IPS-18a (cell line): Measurements from ENCODE around the gene TSEN54.

Source experiments
- H3K27ac ChIP-seq: one replicate; pipeline ENCODE4 v1.5.1; 2013; ENCODE audit warnings: low read length
- H3K27me3 ChIP-seq: one replicate; pipeline ENCODE4 v1.6.1; 2013; ENCODE audit warnings: mild to moderate bottlenecking, low read length; ENCODE audit not compliant: control insufficient read depth, insufficient read depth
- H3K36me3 ChIP-seq: one replicate; pipeline ENCODE4 v1.6.1; 2013; ENCODE audit warnings: low read depth, low read length; ENCODE audit not compliant: control insufficient read depth
- H3K4me1 ChIP-seq: one replicate; pipeline ENCODE4 v1.6.1; 2013; ENCODE audit warnings: low read depth, low read length; ENCODE audit not compliant: control insufficient read depth
- H3K4me3 ChIP-seq: one replicate; pipeline ENCODE4 v1.5.1; 2013; ENCODE audit warnings: low read length
- H3K9ac ChIP-seq: one replicate; pipeline ENCODE4 v1.6.1; 2013; ENCODE audit warnings: mild to moderate bottlenecking, low read length, moderate library complexity
- H3K9me3 ChIP-seq: one replicate; pipeline ENCODE4 v1.6.1; 2013; ENCODE audit warnings: low read depth, low read length; ENCODE audit not compliant: control insufficient read depth

The TSEN54 gene

GRCh38 chr17:75565066-75565465, 48.7 kb downstream of the TSEN54 start:
- Histone ChIP-seq H3K4me3 (no peak overlapping the region), H3K9ac (no peak overlapping the region), H3K9me3 (no peaks in the 10 kb centered on the region), H3K27ac (no peak overlapping the region), H3K4me1 (no peaks in the 10 kb centered on the region), H3K27me3 (no peaks in the 10 kb centered on the region), H3K36me3 (peaks cover 11% of the 10 kb centered on the region)

- no peak overlapping the region for H3K27ac ChIP-seq
- peaks cover 11% of the 10 kb centered on the region for H3K36me3 ChIP-seq
- no peaks in the 10 kb centered on the region for H3K9me3 ChIP-seq
These were observed 49.3 kb downstream of the TSEN54 start for GRCh38 chr17:75565618-75566017.

GRCh38 chr17:75566416-75566815, 50.1 kb downstream of the TSEN54 start:
- H3K9ac ChIP-seq, result no peak overlapping the region
- H3K9me3 ChIP-seq, result no peaks in the 10 kb centered on the region
- no peak overlapping the region for H3K27ac ChIP-seq
- H3K36me3 ChIP-seq, result peaks cover 11% of the 10 kb centered on the region
- H3K27me3 ChIP-seq, result no peaks in the 10 kb centered on the region
- no peaks in the 10 kb centered on the region for H3K4me1 ChIP-seq
- no peak overlapping the region for H3K4me3 ChIP-seq

More at GRCh38 chr17:75565618-75566017, 49.3 kb downstream of the TSEN54 start:
- Histone ChIP-seq H3K4me1 (no peaks in the 10 kb centered on the region), H3K4me3 (no peak overlapping the region), H3K27me3 (no peaks in the 10 kb centered on the region), H3K9ac (no peak overlapping the region)

- Histone ChIP-seq H3K36me3 (peaks cover 11% of the 10 kb centered on the region), H3K4me1 (no peaks in the 10 kb centered on the region), H3K9me3 (no peaks in the 10 kb centered on the region), H3K4me3 (no peak overlapping the region), H3K27me3 (no peaks in the 10 kb centered on the region), H3K9ac (no peak overlapping the region), H3K27ac (no peak overlapping the region)
These were observed 50.5 kb downstream of the TSEN54 start for GRCh38 chr17:75566834-75567233.

GRCh38 chr17:75568412-75569255, 52.3 kb downstream of the TSEN54 start:
- Histone ChIP-seq H3K27ac (no peak overlapping the region), H3K9me3 (no peaks in the 10 kb centered on the region)

GRCh38 chr17:75570034-75570676, 53.8 kb downstream of the TSEN54 start:
- no peaks in the 10 kb centered on the region for H3K4me1 ChIP-seq
- H3K36me3 ChIP-seq, result no peaks in the 10 kb centered on the region
- H3K27ac ChIP-seq, result no peak overlapping the region
- H3K9me3 ChIP-seq, result no peaks in the 10 kb centered on the region
- H3K27me3 ChIP-seq, result no peaks in the 10 kb centered on the region
- no peak overlapping the region for H3K4me3 ChIP-seq
- no peak overlapping the region for H3K9ac ChIP-seq

More at GRCh38 chr17:75568412-75569255, 52.3 kb downstream of the TSEN54 start:
- no peaks in the 10 kb centered on the region for H3K27me3 ChIP-seq
- no peak overlapping the region for H3K9ac ChIP-seq
- H3K36me3 ChIP-seq, result peaks cover 7% of the 10 kb centered on the region
- H3K4me3 ChIP-seq, result no peak overlapping the region
- no peaks in the 10 kb centered on the region for H3K4me1 ChIP-seq

GRCh38 chr17:75570772-75571171, 54.4 kb downstream of the TSEN54 start:
- no peaks in the 10 kb centered on the region for H3K27me3 ChIP-seq
- no peaks in the 10 kb centered on the region for H3K4me1 ChIP-seq
- H3K4me3 ChIP-seq, result no peak overlapping the region
- no peaks in the 10 kb centered on the region for H3K36me3 ChIP-seq
- no peak overlapping the region for H3K9ac ChIP-seq
- no peaks in the 10 kb centered on the region for H3K9me3 ChIP-seq
- H3K27ac ChIP-seq, result no peak overlapping the region

- no peaks in the 10 kb centered on the region for H3K9me3 ChIP-seq
- H3K27me3 ChIP-seq, result no peaks in the 10 kb centered on the region
- H3K4me1 ChIP-seq, result no peaks in the 10 kb centered on the region
- H3K4me3 ChIP-seq, result no peak overlapping the region
- no peaks in the 10 kb centered on the region for H3K36me3 ChIP-seq
- H3K9ac ChIP-seq, result no peak overlapping the region
- no peak overlapping the region for H3K27ac ChIP-seq
These were observed 55.0 kb downstream of the TSEN54 start for GRCh38 chr17:75571197-75571884.

- no peaks in the 10 kb centered on the region for H3K36me3 ChIP-seq
- no peaks in the 10 kb centered on the region for H3K9me3 ChIP-seq
- H3K4me1 ChIP-seq, result no peaks in the 10 kb centered on the region
- H3K9ac ChIP-seq, result no peak overlapping the region
- no peaks in the 10 kb centered on the region for H3K27me3 ChIP-seq
- no peak overlapping the region for H3K4me3 ChIP-seq
- H3K27ac ChIP-seq, result no peak overlapping the region
These were observed 55.5 kb downstream of the TSEN54 start for GRCh38 chr17:75571885-75572215.

- Histone ChIP-seq H3K9ac (no peak overlapping the region), H3K27me3 (no peaks in the 10 kb centered on the region), H3K4me3 (no peak overlapping the region), H3K27ac (no peak overlapping the region), H3K9me3 (no peaks in the 10 kb centered on the region), H3K36me3 (no peaks in the 10 kb centered on the region), H3K4me1 (no peaks in the 10 kb centered on the region)
These were observed 56.6 kb downstream of the TSEN54 start for GRCh38 chr17:75572713-75573539.

- no peaks in the 10 kb centered on the region for H3K36me3 ChIP-seq
These were observed 57.2 kb downstream of the TSEN54 start for GRCh38 chr17:75573540-75573957.

More at GRCh38 chr17:75573540-75573957, 57.2 kb downstream of the TSEN54 start:
- no peak overlapping the region for H3K9ac ChIP-seq
- no peaks in the 10 kb centered on the region for H3K4me1 ChIP-seq
- H3K27me3 ChIP-seq, result no peaks in the 10 kb centered on the region
- no peaks in the 10 kb centered on the region for H3K9me3 ChIP-seq
- H3K4me3 ChIP-seq, result no peak overlapping the region
- H3K27ac ChIP-seq, result no peak overlapping the region
